Limb (tissue), 2 donors: ENCODE measurements around the gene NPC1.

Experiments used
- DNase-seq, 2 donors: peaks; one replicate each; pipeline ENCODE4 v3.0.0-alpha.2; 2016; ENCODE audit errors: extremely low spot score in 2 of 2

The NPC1 gene

DNA sequence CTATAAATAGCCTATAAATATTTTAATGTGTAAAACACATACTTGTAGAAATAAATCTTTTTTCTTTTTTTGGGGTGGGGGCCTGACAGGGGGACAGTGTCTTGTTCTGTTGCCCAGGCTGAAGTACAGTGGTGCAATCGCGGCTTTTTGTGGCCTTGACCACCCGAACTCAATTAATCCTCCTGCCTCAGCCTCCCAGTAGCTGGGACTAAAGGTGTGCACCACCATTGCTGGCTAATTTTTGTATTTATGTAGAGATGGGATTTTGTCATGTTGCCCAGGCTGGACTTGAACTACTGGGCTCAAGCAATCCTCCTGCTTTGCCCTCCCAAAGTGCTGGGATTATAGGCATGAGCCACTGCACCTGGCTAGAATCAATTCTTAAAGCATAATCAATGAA is 37.6 kb downstream of the NPC1 start:
- DNase-seq = no peak

DNA sequence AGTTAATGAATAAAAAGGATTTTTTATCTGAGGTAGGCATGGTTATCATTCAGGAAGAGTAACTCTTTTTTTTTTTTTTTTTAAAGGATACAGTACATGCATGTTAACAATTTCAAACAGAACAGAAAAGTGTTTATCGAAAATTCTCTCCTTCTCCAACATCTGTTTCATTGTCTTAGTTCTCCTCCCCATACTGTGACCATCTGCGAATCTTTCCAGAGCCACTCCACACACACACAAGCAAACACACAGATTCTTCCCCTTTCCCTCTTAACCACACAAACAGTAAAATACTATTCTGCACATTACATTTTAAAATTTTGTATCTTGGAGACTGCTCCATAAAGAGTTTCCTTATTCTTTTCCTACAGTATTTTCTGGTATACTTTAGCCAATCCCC is 38.0 kb downstream of the NPC1 start:
- DNase-seq = no peak

DNA sequence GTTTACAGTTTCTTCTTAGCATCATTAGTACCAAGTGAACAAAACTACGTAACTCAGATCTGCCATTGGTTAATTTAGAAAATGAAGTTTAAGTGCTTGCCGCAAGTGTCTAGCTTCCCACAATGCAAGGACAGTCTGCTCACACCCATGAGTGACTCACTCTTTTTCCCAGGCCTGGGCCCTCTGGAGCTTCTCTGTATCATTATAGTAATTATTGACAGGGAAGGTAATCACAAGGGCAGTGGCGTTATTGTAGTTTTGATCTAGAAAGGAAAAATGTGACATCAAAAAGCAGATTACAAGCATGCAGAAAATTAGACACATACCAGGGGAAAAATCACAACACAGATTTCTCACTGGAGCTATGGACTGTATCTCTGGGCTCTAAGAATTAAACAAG is 38.5 kb downstream of the NPC1 start:
- DNase-seq = no peak

DNA sequence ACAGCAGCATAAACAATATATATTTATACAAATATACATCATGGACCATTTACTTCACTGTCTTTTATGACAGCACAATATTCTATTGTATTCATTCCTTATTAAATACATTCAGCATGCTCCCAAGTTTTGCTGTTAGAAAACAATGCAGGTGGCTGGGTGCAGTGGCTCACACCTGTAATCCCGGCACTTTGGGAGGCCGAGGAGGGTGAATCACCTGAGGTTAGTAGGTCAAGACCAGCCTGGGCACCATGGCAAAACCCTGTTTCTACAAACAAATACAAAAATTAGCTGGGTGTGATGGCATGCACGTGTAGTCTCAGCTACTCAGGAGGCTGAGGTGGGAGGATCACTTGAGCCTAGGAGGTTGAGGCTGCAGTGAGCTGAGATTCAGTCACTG is 39.0 kb downstream of the NPC1 start:
- DNase-seq = no peak

DNA sequence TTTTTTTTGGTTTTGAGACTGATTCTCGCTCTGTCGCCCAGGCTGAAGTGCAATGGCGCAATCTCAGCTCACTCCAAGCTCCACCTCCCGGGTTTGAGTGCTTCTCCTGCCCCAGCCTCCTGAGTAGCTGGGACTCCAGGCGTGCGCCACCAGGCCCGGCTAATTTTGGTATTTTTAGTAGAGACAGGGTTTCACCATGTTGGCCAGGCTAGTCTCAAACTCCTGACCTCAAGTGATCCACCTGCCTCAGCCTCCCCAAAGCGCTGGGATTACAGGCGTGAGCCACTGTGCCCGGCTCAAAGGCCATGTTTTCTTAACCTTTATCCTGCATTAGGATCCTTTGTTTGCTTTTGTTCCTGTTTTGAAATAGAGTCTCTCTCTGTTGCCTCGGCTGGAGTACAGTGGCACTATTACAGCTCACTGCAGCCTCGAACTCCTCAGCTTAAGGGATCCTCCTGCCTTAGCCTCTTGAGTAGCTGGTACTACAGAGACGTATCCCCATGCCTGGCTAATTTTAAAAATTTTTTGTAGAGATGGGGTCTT is 41.0 kb downstream of the NPC1 start:
- no peak for DNase-seq

DNA sequence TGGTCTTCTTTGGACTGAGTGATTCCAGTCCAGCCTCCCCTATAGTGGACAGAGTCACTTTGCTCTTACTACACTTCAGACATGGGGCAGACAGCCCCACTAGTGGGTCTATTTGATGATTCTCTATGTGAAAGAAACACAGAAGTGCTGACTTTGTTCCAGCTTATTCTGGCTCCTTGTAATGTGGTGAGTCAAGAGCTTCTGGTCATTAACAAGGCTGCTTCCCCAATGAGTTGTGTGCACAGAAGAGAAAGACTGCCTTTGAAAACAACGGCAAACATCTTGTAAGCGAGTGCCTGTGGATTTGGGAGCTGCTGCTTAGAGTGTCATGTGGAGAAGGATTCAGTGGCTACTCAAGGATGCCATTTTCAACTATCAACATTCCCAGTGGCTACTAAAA is 43.8 kb downstream of the NPC1 start:
- no peak for DNase-seq

DNA sequence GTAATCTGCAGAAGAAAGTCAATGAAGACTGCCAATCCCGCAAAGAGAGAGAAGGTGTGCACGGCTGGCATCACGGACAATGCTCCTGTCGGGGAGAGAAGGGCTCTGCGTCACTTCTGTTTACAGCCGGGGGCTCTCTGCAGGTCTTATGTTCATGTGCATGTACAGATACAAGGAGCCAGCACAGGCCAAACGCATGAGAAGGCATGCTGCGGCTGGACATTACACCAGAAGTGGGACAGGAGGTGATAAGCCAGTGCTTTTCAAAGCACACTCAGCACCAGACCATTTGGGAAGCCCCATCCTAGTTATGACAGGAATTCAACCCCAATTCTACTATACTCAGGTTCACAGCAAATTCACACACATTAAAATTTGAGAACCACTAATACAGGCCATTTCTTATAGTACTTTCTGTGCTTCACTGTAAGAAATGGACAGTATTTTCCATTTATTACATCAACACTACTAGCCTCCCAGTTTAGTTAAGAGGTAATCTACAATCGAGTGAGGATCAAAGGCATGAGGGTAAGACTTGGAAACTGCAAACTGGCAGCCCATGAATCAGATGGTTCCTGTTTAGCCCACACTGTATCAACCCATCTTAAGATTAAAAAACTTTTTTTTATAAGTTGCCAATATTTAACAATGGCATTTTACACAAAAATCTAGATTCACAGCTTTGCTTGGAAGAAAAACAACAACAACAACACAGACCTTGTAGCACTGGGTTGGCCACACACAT is 44.8 kb downstream of the NPC1 start:
- DNase-seq = no peak

DNA sequence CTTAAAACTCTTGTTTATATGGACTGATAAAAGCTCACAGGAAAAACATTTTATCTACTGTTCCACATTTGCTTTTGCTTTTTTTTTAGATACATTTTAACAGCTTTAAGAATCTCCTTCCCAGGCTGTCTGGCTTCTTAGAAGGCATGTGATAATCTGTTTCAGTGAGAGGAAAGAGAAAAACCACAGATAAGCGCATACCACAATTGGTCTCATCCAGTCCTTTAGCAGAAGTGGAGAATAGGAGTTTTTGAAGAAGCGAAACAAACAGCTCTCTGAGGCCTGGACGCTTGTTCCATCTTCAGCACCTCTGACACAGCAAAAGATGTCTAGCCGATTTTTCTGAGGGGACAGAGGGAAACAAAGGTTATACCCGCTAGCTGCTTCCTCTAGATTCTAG is 45.4 kb downstream of the NPC1 start:
- DNase-seq = no peak

DNA sequence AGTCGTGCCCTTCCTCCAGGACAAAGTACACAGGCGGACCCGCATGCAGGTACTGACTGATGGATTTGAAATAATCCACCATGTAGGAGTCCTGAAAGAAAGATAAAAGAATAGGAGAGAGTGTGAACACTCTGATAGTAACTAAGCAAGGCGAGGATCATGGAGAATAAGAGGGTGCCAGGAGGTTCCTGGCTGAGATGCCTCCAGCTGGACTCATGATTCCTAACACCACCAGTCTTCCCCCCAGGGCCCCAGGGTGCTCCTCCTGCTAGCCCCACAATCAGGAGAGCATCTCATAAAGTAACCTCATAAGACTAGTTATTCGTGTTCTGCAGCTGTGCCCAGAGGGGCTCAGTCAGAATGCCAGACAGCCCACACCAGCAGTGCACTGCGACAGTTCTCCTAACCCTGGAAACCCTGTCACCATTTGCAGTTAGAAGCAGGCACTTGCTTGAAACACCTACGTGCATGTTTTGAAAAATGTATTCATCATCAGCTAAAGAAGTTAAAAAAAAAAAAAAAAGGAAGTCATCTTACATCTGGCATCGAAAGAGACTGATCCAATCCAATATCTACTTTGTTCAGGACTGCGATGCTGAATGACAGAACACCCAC is 46.3 kb downstream of the NPC1 start:
- DNase-seq = no peak

DNA sequence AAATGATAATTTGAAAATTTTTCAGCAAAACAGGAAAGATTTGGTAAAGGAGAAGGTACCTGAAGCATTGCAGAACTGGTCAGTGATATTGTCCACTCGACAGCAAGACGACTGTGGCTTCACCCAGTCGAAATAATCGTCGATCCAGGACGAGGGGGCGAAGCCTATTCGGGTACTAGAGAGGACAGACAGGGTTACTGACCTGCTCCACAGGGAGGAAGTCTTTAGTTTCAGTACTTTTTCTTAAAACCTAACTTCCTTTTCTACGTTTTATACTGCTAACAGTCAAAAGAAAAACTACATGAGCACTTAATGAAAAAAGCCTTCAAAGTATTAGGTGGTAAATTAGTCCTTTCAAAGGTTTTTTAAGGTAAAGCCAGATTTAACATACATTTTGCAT is 47.0 kb downstream of the NPC1 start:
- no peak for DNase-seq

DNA sequence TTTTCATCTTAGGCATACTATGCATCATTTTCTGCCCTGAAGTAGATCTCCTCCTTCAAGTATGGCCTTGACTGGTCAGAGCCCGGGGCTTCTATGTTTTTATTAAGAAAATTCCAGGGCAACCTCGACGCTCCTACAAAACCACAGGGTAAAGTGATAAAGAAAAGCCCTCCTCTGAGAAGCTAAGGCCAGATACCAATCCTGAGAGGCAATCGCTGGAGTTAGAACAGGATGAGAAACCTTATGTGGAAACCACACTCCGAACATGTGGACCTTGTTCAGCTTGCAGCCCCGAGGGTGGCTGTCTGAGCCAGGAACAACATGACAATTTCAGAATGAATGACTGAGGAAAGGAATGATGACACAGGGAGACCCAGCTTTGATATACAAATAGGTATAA is 47.4 kb downstream of the NPC1 start:
- DNase-seq = no peak

DNA sequence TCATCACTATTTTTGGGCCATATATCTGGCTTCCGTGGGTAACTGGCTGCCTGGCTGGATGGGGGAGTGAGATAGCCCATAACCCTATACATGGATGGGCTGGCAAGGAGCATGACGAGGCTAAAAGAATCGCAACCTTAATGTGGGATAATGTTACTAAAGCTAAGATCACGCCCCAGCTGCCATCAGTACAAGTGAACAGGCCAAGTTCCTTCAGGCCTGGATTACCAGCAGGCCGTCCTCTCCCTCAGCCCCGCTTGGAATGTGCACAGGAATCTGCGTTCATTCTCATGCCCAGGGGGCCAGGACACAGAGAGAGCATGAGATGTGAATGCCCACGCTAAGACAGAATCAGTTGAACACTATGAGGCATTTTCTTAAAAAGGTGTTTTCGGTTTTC is 48.3 kb downstream of the NPC1 start:
- DNase-seq = no peak

DNA sequence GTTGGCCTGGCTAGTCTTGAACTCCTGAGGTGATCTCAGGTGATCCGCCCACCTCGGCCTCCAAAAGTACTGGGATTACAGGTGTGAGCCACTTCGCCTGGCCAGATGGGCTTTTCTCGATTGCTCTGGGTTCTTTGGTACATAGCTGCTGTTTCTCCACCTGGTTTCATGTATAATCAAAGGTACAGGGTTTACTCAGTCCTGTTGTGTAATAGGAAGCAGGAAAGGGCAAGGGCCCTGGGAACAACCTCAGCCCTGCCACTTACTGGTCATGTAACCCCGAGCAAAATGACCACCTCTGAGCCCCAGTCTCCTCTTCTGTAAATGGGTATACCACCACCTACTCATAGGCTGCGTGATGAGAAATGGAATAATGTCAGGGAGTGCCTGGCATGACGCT is 49.0 kb downstream of the NPC1 start:
- DNase-seq = no peak

DNA sequence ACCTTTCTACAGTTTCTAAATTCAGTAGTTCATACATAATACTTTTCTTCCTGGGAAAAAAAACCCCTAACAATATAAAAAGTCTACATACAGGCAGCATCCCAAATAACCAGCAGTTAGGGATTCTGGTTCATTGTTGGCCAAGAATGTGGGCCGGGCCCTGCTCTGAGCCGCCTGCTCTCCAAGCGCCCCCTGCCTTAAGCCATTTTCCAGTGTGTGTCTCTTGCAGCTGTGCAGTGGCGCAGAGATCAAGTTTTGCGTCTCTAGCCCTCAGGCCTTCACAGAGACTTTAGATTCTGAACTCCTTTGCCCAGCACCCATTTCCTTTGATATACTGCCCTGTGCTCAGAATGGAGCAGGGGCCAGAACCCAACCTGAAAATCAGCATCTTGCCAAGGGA is 50.1 kb downstream of the NPC1 start:
- peak in 1 of 2 donors; percentile 10 for DNase-seq

DNA sequence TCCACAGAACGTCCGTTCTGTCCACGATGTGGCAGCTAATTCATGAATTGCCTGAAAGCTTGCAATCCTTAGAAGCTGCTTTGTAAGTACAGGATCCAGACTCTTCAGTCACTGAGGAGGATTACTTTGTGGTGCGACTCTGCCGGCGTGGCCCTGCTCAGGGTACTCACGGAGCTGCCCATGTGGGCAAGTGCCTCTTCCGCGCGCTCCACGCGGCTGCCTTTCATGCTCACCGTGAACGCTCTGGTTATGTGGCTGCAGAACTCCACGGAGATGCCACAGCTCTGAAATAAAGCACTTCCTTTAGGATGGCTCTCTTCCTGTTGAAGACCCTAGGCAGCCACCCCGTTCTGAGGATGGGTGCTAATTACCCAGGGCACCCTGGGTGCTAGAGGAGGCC is 52.0 kb downstream of the NPC1 start:
- DNase-seq = no peak

DNA sequence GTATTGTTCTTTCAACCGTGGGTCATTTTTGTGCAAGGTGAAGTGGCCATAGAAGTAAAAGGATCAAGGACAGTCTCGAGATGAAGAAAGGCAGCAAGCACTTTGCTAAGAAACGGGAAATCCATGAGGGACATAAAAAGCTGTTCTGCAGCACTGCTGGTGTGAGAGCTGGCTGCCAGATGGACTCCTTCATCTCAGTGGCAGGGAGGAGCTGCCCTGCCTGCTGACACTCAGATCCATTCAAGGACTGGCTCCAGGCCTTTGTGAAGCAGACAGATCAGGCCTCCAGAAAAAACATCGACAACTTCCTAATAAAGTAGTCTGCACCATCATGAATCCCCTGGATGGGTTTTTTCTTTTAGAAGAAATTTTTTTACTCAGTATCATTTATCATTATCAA is 53.5 kb downstream of the NPC1 start:
- DNase-seq = no peak

DNA sequence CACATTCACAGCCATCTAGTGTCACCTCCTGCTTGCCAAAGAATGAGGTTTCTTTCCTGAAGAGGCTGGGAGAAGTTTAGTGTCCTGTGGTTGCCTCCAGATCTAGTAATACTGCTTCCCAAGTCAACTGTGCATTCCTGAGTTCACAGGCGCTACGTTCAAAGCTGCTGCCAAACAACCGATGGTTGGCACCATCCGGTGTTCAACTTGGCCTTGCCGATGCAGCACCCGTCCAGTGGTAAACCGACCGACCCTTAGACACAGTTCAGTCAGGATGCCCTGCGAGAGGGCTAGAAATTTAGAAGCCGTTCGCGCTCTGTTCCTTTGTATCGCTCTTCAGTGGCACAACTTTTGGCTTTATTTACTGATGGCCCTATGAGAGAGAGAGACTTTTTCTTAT is 54.4 kb downstream of the NPC1 start:
- no peak for DNase-seq

DNA sequence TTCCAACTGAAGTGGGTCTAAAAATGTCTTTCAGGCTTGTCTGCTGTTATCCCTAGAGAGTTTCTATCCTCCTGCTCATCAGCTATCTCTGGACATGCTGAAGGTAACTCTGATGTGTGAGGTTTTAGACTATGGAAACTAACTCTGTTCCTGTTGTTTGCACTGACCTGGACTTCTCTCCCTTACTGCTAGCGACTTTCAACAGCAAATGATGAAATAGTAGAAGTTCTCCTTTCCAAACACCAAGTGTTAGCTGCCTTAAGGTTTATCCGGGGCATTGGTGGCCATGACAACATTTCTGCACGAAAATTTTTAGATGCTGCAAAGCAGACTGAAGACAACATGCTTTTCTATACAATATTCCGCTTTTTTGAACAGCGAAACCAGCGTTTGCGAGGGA is 56.1 kb downstream of the NPC1 start:
- no peak for DNase-seq

DNA sequence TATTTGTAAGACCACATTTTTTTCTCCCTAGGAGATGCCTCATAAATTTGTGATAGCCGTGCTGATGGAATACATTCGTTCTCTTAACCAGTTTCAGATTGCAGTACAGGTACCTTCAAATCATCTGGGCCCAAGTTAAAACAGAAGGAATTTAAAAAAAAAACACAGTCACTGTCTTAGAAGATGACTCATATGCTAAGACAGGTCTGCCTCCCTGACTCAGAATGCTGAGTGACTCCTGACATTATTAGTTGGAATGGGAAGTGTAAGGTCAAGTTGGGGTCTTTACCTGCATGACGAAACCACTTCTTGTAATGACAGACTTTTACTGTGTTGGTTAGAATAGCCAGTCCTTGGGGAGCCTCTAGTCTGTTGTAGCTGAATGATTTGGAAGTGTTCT is 56.7 kb downstream of the NPC1 start:
- no peak for DNase-seq

DNA sequence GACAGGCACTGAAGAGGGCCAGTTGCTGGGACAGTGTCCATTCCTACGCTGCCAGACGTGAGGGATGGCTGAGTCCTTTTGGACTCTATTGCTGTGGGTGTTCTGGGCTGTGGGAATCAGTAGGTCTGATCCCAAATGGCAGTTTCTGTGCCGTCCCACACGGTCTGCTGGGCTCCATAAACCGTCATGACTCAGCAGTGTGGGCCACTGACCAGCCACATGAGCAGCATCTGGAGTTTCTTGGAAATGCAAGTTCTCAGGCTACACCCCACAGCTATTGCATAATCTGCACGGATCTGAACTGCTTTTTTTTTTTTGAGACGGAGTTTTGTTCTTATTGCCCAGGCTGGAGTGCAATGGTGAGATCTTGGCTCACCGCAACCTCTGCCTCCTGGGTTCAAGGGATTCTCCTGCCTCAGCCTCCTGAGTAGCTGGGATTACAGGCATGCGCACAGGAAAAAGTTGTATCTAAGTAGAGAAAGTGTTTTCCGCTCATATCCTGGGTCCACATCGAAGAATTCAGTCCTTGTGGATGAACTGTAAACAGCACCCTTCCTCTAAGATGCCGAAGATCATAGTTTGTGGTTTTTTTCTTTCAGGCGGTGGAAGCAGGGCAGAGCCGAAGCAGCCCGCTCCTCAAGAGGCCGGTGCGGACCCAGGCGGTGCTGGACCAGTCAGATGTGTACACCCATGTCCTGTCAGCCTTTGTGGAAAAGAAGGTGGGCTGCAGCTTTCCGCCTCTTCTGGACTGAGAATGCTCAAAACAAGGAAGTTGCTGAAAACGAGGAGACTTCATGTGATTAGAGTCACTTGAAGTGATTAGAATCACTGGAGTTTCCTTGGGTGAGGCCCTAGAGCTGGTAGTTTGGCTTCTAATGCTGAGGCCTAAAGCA is 57.5 kb downstream of the NPC1 start:
- DNase-seq = no peak

DNA sequence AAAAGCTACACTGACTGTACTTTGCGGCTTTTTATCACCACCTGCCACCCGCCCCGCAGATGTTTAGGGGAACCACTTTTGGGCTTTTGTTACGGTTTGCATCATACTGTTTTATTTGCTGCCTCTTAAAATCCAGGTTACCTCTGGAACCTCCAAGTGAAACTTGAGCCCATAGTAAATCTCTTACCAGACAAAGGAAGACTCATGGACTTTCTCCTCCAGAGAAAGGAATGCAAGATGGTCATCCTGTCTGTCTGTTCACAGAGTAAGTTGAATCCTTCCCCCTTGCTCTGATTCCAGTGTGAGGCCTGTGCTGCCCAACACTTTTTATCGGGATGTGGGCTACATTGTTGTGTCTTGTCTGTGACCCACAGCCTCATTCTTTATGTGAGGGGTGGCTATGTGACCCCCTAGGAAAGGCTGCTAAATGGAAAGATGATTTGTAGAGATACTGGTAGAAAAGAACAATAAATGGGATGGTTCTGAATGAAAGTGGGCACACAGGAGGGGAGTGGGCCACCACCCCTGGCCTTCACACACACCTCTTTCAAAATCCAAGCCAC is 59.7 kb downstream of the NPC1 start:
- DNase-seq = no peak

DNA sequence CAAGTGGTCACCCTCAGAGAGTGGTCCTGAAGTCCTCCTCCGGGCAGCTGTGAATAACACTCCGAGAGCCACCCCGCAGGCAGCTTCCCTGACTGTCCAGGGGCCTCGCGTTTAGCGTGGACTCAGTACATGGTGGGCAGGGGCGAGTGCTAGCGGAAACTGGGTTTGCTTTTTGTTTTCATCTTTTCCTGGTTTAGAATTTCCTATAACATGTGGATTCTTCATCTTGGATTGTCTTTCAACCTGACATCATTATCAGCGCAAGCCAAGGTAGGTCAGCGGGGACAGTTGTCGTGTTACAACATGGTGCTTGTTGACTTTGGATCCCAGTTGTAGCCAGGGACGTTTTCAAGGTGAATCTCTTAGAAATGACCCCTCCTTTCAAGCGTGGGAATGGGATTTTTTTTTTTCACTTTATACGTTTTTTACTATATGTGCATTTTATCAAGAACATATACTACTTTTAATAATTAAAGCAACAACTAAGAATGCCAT is 62.0 kb downstream of the NPC1 start:
- no peak for DNase-seq
